Measurements from ENCODE around the gene PDE4D. TPM values are rescaled to one million over a fixed set of nuclear protein-coding genes. Genes with fewer than 3 reads are reported as not detected.
"Not testable (repeated sequence)": the region's sequence is repeated elsewhere in the genome, so short reads cannot be mapped to it uniquely, and the experiment has no call there.

The PDE4D gene
- total RNA-seq, 2 donors from 2014 or later, result 33.8 to 82.6 TPM

- intact Hi-C loops (cut with DNase I), result no loop called here
- DNase-seq, result no peak
- ATAC-seq, result no peak
Measured at GRCh38 chr5:59759600-59760351, 133.8 kb downstream of the PDE4D start.

DNA sequence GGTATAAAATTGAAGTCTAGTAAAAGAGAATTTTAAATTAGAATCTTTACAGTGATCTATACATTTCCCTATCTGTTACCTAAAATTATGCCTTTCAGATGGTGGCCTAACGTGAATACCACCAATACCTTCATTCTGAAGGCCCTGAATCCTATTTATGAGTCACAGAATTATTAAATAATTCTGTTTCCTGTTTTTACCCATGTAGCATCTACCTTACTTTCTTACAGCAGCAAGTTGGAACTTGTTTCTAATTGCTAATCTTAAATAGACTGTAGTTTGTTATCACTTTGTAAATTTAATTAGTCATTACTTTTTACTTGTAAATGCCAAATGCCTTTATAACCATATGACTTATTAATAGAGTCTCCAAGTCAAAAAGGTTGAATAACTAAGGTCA lies 135.0 kb downstream of the PDE4D start:
- DNase-seq (no peak), ATAC-seq (no peak)
- intact Hi-C loops (cut with DNase I), result no loop called here

DNA sequence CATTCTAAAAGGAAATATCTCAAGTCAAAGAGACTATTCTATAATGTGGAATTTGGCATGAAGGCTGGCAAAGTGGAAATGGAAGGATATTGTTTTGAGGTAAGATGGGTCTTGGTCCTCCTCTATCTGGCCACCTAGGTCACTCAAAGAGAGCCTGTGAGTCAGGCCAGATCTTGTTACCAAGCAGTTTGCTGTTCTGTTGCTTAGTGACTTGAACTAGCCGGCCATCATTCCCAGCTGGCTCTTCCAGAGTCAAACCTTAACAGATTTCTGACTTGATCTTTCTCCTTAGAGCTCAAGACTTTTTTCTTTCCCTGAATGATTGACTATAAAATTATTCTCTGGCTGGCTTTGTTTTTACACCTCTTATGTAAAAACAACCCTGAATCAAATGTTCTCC lies 136.1 kb downstream of the PDE4D start:
- intact Hi-C loops (cut with DNase I), result no loop called here
- no peak for DNase-seq
- no peak for ATAC-seq

DNA sequence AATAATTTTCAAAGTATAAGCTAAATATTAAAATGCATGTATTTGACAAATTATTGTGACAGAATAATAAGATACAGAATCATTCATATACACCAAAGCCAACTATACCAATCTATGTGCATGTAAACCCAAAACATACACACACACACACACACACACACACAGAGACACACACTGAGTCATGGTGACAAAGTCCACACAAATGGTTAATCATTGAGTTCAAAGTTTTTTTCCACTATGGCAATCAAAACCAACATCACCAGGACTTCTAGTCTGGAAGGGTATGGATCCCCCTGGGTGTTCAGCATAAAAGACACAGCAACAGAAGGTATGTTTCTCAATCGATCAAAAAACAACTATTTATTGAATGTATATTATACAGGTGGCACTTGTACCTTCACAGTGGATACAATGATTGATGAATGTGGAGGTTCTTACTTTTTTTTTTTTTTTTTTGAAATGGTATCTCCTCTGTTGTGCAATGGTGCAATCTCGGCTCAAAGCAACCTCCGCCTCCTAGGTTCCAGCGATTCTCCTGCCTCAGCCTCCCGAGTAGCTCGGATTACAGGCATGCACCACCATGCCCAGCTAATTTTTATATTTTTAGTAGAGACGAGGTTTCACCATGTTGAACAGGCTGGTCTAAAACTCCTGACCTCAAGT lies 137.0 kb downstream of the PDE4D start:
- DNase-seq (no peak), ATAC-seq (no peak)
- intact Hi-C loops (cut with DNase I), result no loop called here

- intact Hi-C loops (cut with DNase I), result no loop called here
- ATAC-seq (no peak), DNase-seq (no peak)
Measured at GRCh38 chr5:59755476-59755875, 138.1 kb downstream of the PDE4D start.

DNA sequence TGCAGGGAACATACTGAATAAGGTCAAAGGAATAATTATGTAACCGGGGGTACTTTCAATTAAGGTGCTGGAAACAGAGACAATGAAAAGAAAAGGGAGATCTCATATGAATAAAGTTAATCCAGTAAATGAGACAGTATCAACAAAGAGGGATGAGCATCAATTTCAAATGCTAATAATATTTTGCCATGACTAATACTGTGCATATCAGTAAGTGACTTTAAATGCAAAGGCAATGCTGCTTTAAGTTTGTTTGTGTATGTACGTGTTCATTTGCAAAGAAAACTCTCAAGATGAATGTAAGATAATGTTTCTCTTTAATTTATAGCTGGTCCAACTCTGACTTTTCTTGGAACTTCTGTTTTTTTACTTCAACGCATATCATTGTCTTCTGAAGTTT lies 139.9 kb downstream of the PDE4D start:
- intact Hi-C loops (cut with DNase I), result no loop called here
- ATAC-seq (no peak), DNase-seq (no peak)

DNA sequence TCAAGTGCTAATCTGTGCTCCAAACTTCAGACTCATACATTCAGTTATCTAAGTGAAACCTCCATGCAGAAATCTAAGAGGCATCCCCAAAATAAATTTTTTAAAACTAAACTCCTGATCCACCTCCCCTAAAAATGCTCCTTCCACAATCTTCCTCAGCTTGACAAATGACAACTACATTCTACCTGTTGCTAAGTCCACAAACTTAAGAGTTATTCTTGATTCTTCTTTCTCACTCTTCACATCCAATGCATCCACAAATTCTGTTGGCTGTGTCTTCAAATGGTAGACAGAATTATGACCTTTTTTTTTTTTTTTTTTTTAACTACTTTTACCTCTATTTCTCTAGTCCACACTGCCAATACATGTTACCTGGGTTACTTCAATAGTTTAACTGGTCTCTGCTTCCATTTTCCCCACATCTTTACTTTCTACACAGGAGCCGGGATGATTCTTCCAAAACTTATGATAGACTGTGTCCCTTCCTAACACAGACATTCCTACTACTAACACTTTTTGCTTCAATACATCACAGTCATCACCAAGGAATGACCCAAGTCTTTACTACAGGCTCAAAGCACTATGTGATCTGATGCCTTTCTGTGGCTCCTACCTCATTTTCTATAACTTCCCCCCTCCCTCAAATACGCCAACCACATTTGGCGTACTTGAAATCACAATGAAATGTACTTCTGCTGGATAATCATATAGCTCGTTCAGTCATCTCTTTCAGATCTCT lies 143.6 kb downstream of the PDE4D start:
- no peak for DNase-seq
- no peak for ATAC-seq
- intact Hi-C loops (cut with DNase I), result no loop called here

DNA sequence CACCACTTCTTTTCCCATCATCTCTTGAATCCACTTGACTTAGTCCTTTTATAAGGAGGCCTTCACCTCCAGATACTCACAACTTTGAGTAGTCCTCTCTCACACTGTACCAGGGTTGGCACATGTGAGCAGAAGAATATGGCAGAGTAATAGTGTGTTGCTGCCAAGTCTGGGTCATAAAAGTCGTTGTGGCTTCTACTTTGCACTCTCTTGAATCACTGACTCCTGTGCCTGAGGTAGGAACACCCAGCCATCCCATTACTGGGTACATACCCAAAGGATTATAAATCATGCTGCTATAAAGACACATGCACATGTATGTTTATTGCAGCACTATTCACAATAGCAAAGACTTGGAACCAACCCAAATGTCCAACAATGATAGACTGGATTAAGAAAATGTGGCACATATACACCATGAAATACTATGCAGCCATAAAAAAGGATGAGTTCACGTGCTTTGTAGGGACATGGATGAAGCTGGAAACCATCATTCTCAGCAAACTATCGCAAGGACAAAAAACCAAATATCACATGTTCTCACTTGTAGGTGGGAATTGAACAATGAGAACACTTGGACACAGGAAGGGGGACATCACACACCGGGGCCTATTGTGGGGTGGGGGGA lies 145.4 kb downstream of the PDE4D start:
- DNase-seq; ATAC-seq; intact Hi-C loops (cut with DNase I): not testable (repeated sequence)

- intact Hi-C loops (cut with DNase I), result no loop called here
- no peak for ATAC-seq
- no peak for DNase-seq
Measured at GRCh38 chr5:59746241-59746765, 147.2 kb downstream of the PDE4D start.

DNA sequence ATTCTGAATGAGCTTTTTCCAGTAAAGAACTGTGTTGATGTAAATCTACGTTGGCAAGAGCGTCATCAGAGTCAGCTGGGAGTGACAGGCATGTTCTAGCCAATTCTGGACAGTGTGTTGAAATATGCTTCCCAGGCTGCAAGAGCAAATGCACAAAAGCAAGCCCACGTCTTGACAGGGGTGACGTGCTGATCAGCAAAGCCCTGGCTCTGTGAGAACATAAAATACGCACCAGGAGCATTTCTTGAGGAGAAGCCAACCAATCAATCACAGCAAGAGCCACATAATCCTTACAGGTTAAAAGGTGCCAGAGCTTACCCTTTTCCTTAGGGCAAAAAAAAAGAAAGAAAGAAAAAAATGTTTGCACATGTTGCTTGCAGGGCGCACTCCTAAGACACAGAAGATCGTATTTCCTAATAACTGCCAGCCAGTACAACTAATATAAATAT lies 148.1 kb downstream of the PDE4D start:
- intact Hi-C loops (cut with DNase I), result no loop called here
- DNase-seq (peak; percentile 39), ATAC-seq (peak; percentile 86 to 88)

DNA sequence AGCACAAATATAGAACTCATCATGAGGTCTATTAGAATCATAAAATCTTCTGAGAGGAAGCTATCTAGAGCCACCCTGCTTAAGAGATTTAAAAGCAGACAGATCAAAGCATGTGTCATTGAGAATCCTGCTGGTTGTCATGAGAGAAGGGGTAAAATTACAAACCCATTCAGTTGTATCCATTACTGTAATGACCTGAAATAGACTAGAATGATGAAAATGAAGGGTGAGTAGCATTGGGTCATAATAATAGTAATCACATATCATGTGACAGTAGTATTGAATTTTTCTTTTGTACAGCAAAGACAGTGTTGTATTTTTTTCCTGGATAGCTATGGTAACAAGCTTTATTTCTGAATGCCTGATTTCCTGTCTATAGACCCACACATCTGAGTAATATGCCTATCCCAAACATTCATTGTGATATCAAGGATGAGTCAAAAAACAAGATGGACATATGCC lies 149.0 kb downstream of the PDE4D start:
- peak in 1 of 2 donors; percentile 72 for ATAC-seq
- DNase-seq, result no peak
- intact Hi-C loops (cut with DNase I), result no loop called here

DNA sequence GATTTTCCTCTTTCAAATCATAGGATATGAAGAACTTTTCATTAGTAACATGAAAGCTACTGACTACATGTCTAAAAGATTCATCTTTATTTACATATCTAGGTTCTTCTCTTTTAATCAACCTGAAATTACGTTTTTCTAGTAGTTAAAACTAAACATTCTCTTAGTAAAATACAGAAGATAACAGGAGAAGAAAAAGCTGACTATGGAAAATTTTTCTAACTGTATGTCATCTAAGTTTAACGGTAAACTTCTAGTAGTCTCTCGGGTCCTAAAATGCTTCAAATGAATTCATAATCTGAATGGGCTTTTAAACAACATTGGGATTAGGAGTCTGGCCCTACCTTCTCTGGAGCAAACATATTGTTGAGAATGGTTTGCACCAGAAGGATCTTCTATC lies 151.9 kb downstream of the PDE4D start:
- ATAC-seq (no peak), DNase-seq (no peak)
- intact Hi-C loops (cut with DNase I), result no loop called here

- ATAC-seq, result no peak
- intact Hi-C loops (cut with DNase I), result no loop called here
Measured at GRCh38 chr5:59738024-59738423, 155.5 kb downstream of the PDE4D start.

GRCh38 chr5:59732806-59733205 lies 160.7 kb downstream of the PDE4D start:
- DNase-seq (no peak), ATAC-seq (no peak)
- intact Hi-C loops (cut with DNase I), result no loop called here

More at GRCh38 chr5:59738024-59738423, 155.5 kb downstream of the PDE4D start:
- DNase-seq, result no peak

DNA sequence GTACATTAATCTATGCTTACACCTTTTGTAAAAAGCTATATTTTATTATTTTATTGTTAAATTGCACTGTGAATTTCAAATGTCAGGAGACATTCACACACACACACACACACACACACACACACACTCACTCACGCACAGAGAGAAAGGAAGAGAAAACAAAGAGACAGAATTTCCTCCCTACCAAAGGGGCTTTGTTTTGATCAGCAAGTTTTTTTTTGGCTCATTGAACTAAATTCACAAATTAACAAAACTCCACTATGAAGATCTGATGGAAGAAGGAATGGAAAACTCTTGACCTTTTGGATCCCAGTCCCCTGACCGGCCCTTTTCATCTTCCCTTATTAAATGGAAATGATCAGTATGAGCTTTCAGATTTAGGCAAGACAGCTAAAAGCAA lies 161.2 kb downstream of the PDE4D start:
- no peak for DNase-seq

GRCh38 chr5:59731809-59732208 lies 161.7 kb downstream of the PDE4D start:
- ATAC-seq (no peak), DNase-seq (no peak)
- intact Hi-C loops (cut with DNase I), result no loop called here

More for the DNA sequence above, 161.2 kb downstream of the PDE4D start:
- ATAC-seq, result no peak
- intact Hi-C loops (cut with DNase I), result no loop called here

DNA sequence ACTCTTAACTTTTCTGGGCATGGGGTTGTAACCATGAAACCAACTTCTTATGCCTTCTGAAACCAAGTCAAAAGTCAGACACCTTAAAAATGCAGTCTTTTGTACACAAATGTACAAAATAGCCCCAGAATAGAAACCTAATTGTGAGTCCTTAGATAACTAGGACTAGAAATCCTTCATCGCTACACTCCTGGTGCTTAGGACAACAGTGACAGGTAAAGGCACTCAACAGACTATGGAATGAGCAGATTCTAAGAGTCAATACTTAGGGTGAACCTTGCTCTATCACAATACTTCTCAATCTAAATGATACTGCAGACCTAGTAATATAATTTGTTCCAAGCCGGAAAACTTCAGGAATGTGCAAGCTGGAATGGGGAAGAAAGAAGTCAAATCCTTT lies 163.7 kb downstream of the PDE4D start:
- intact Hi-C loops (cut with DNase I), result no loop called here

GRCh38 chr5:59729357-59729756 lies 164.2 kb downstream of the PDE4D start:
- ATAC-seq (no peak), DNase-seq (no peak)
- intact Hi-C loops (cut with DNase I), result no loop called here

More for the DNA sequence above, 163.7 kb downstream of the PDE4D start:
- DNase-seq, result no peak
- ATAC-seq, result no peak

DNA sequence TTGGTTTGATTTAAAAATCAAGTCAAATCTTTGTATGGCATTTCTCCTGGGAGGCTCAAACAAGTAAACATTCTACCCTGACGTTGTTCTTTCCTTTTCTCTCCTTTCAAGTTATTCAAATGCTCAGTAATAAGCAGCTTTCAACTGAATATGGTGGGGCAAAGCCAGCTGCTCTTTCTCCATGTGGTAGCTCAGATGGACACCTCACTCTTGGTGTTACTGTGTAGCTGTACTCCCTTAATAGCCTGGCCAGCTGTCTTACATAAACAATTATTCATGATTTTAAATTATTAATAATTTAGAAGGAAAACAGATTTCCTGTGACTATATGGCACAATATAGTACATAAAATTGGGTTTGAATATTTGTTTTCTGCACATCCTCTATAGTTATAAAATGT lies 165.2 kb downstream of the PDE4D start:
- intact Hi-C loops (cut with DNase I), result no loop called here
- no peak for ATAC-seq
- no peak for DNase-seq

Data from left cardiac atrium (tissue), 4 donors.